IPS-15b (cell line): ENCODE measurements around the gene H6PD.

ENCODE experiments used
- H3K27me3 ChIP-seq: one replicate; pipeline ENCODE4 v1.6.1; 2013; ENCODE audit warnings: low read length; ENCODE audit not compliant: control insufficient read depth, insufficient read depth
- H3K36me3 ChIP-seq: one replicate; pipeline ENCODE4 v1.6.1; 2013; ENCODE audit warnings: low read length; ENCODE audit not compliant: control insufficient read depth, insufficient read depth
- H3K4me1 ChIP-seq: one replicate; pipeline ENCODE4 v1.6.1; 2013; ENCODE audit warnings: mild to moderate bottlenecking, low read length; ENCODE audit not compliant: control insufficient read depth, insufficient read depth
- H3K4me3 ChIP-seq: one replicate; pipeline ENCODE4 v1.5.1; 2013; ENCODE audit warnings: low read depth, low read length
- H3K9ac ChIP-seq: one replicate; pipeline ENCODE4 v1.6.1; 2013; ENCODE audit warnings: low read depth, mild to moderate bottlenecking, low read length
- H3K9me3 ChIP-seq: one replicate; pipeline ENCODE4 v1.6.1; 2013; ENCODE audit warnings: mild to moderate bottlenecking, low read length; ENCODE audit not compliant: control insufficient read depth, insufficient read depth

Gene H6PD

DNA sequence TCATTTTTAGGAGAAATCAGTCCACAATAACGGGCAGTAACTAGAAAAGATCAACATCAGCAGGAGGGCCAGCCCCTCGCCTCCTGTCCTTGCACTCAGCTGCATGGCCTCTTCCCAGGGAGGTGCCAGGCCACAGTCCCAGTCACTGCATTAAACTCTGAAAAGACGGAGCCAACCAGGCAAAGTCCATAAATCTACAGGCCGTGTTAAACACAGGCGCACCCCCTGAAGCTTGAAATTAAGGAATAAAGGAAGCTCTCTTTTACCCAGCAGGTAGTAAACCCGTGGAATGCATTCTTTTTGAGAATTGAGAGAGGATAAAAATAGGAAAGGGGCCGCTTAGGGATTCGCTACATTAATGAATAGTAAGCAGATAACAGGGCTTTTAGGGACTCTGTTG, 18.4 kb downstream of the H6PD start:
- Histone ChIP-seq H3K27me3 (no peaks in the 10 kb centered on the region), H3K9ac (no peak overlapping the region), H3K4me1 (peaks cover 21% of the 10 kb centered on the region), H3K4me3 (no peak overlapping the region), H3K9me3 (no peaks in the 10 kb centered on the region), H3K36me3 (no peaks in the 10 kb centered on the region)

DNA sequence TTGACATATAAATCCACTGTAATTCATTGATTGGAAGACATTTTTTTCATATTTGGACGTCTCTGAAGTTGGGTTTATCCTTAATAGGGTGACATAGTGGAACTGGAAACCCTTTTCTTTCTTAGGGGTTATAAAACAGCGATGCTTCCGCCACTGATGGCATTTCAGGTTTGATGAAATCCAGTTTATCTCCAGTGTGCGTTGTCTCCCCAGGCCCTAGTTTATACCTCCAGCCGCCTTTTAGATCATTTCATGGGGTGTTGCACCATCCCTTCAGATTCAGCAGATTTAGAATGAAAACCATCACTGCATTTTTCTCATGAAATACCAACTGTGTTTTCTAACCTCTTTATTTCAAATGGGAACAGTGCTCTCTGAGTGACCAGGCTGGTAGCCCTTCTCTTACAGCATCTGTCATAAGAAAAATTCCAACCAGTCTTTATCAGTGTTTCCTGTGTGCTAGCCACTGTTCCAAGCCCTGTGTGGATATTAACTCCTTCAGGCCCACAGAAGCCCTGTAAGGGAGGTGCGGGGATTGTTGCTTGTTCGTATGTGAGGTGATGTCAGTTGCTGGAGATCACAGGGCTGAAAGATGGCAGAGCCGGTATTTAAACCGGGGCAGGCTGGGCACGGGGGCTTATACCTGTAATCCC, 19.0 kb downstream of the H6PD start:
- no peaks in the 10 kb centered on the region for H3K36me3 ChIP-seq
- H3K9me3 ChIP-seq = no peaks in the 10 kb centered on the region
- no peak overlapping the region for H3K9ac ChIP-seq
- no peaks in the 10 kb centered on the region for H3K27me3 ChIP-seq
- peaks cover 21% of the 10 kb centered on the region for H3K4me1 ChIP-seq
- no peak overlapping the region for H3K4me3 ChIP-seq

DNA sequence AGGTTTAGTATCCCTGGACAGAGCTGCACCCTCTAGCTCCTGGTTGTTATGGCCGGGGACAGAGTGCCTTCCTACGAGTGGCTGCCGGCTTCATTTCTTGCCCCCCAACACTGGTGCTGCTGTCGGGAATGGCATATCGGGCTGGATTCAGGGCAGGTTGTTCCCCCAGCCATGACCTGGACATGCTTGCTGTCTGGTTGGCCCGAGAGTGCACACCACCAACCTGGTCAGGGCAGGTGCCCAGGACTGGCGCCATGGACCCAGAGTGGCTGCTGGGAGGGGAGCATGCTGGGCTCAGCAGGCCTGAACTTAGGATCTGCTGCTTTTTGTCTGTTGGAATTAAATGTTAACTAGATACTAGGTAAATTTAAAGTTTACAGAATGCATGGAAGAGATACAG, 21.8 kb downstream of the H6PD start:
- Histone ChIP-seq H3K4me1 (peaks cover 15% of the 10 kb centered on the region), H3K4me3 (no peak overlapping the region), H3K9me3 (peaks cover 9% of the 10 kb centered on the region), H3K36me3 (no peaks in the 10 kb centered on the region), H3K27me3 (no peaks in the 10 kb centered on the region), H3K9ac (no peak overlapping the region)

DNA sequence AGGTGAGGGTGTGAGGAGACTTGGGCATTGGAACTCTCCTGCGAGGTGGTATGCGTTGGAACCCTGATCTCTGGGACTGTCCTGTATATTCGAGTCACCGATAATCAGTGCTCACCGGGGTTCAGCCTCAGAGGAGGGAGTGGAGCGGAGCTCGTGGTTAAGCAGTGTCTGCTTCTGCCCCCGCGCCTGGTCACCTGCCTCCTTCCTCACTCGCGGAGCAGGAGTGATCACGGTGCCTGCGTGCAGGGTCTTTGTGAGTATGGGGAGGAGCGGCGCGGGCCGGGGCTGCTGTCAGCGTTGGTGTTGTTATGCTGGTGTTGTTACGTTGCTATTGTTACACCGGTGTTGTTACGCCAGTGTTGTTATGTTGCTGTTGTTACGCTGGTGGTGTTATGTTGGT, 23.3 kb downstream of the H6PD start:
- peak overlapping the region; percentile 9 for H3K9ac ChIP-seq
- H3K4me3 ChIP-seq = no peak overlapping the region
- H3K27me3 ChIP-seq = no peaks in the 10 kb centered on the region
- H3K9me3 ChIP-seq = peaks cover 9% of the 10 kb centered on the region
- H3K36me3 ChIP-seq = no peaks in the 10 kb centered on the region
- peaks cover 7% of the 10 kb centered on the region for H3K4me1 ChIP-seq

DNA sequence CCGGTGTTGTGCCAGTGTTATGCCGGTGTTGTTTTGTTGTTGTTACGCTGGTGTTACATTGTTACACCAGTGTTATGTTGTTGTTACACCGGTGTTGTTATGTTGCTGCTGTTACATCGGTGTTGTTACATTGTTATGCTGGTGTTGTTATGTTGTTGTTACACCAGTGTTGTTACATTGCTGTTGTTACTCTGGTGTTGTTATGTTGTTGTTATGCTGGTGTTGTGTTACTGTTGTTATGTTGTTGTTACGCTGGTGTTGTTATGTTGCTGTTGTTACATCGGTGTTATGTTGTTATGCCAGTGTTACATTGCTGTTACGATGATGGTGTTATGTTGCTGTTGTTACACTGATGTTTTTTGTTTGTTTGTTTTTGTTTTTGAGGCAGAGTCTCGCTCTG, 24.1 kb downstream of the H6PD start:
- peaks cover 1% of the 10 kb centered on the region for H3K4me1 ChIP-seq

DNA sequence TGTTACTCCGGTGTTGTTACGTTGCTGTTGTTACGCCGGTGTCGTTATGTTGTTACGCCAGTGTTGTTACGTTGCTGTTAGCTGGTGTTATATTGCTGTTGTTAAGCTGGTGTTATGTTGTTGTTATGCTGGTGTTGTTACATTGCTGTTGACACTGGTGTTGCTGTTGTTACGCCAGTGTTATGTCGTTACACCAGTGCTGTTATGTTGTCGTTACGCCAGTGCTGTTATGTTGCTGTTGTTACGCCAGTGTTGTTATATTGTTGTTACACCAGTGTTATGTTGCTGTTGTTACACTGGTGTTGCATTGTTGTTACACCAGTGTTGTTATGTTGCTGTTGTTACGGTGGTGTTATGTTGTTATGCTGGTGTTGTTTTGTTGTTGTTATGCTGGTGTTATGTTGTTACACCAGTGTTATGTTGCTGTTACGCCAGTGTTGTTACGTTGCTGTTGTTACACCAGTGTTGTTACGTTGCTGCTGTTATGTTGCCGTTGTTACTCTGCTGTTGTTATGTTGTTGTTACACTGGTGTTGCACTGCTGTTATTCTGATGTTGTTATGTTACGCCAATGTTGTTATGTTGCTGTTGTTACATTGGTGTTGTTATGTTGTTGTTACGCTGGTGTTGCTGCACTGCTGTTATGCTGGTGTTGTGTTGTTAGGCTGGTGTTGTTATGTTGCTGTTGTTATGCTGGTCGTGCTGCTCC, 25.6 kb downstream of the H6PD start:
- H3K4me1 ChIP-seq = no peaks in the 10 kb centered on the region
- no peaks in the 10 kb centered on the region for H3K27me3 ChIP-seq
- H3K9ac ChIP-seq = no peak overlapping the region
- peaks cover 9% of the 10 kb centered on the region for H3K9me3 ChIP-seq
- H3K4me3 ChIP-seq = no peak overlapping the region
- H3K36me3 ChIP-seq = peaks cover 2% of the 10 kb centered on the region

More for the DNA sequence above, 24.1 kb downstream of the H6PD start:
- no peaks in the 10 kb centered on the region for H3K27me3 ChIP-seq
- peaks cover 9% of the 10 kb centered on the region for H3K9me3 ChIP-seq
- H3K9ac ChIP-seq = no peak overlapping the region
- no peaks in the 10 kb centered on the region for H3K36me3 ChIP-seq
- H3K4me3 ChIP-seq = no peak overlapping the region

DNA sequence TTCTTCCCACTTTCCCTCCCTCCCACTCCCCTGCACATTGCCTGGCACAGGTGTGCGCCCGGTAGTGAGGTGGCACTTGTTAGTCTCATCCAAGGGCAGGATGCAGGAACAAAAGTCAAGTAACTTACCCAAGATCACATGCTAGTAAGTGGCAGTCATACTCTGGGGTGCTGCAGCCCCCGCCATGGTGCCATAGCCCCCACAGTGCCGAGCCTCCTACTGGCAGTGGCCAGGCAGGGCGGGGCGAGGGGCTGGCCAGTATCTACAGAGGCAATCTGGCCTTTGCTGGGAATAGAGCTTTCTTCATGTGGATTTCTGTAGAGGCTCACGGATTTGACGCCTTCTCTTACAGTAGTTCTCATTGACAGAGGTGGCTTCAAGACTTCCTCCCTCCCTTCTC, 26.9 kb downstream of the H6PD start:
- no peak overlapping the region for H3K4me3 ChIP-seq
- H3K9me3 ChIP-seq = peaks cover 9% of the 10 kb centered on the region
- H3K4me1 ChIP-seq = no peaks in the 10 kb centered on the region
- peaks cover 2% of the 10 kb centered on the region for H3K36me3 ChIP-seq
- H3K27me3 ChIP-seq = no peaks in the 10 kb centered on the region
- H3K9ac ChIP-seq = no peak overlapping the region

DNA sequence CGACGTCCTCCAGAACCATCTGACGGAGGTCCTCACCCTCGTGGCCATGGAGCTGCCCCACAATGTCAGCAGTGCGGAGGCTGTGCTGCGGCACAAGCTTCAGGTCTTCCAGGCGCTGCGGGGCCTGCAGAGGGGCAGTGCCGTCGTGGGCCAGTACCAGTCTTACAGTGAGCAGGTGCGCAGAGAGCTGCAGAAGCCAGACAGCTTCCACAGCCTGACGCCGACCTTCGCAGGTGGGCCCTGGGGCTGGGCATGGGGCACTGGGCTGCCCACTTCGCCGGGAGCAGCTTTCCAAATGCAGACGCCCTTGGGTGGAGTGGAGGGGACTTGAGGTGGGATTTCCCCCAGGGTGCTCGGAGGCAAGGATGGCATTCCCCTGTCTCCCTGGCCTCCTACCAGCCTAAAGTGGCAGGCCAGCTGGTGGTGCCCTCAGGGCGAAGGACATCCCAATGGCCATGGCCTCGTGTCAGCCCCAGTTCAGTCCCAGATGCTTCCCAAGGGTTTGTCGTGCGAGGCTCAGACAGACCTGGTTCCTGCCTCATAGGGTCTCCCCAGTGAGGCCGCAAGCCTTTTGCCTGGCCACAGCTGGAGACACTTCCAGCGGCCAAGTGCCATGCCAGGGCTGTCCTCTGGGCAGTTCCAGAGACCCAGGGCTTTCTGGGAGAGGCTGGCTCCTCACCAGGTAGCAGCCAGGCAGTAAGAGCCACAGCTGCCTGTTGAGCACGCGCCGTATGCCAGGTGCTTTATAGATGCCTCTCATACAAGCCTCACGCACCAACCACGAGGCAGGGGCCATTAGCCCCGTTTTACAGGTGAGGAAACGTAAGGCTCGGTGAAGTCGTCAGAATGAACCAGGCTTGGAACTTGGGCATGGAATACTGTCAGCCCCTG, 27.8 kb downstream of the H6PD start:
- Histone ChIP-seq H3K4me3 (no peak overlapping the region), H3K4me1 (no peaks in the 10 kb centered on the region), H3K9me3 (peaks cover 9% of the 10 kb centered on the region), H3K9ac (no peak overlapping the region), H3K27me3 (no peaks in the 10 kb centered on the region), H3K36me3 (peaks cover 2% of the 10 kb centered on the region)

DNA sequence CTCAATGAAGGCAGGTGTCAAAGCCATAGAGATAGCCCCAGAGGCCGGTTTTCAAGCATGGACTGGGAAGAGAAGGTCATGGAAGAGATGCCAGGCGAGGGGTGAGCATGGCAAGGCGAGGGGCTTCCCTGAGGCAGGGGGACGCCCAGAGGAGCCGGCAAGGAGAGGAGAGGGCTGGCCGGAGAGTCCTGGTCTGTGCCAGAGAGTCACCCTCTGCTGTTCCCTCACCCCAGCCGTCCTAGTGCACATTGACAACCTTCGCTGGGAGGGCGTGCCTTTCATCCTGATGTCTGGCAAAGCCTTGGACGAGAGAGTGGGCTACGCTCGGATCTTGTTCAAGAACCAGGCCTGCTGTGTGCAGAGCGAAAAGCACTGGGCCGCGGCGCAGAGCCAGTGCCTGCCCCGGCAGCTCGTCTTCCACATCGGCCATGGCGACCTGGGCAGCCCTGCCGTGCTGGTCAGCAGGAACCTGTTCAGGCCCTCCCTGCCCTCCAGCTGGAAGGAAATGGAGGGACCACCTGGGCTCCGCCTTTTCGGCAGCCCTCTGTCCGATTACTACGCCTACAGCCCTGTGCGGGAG, 28.8 kb downstream of the H6PD start:
- Histone ChIP-seq H3K27me3 (no peaks in the 10 kb centered on the region), H3K36me3 (peaks cover 2% of the 10 kb centered on the region)

DNA sequence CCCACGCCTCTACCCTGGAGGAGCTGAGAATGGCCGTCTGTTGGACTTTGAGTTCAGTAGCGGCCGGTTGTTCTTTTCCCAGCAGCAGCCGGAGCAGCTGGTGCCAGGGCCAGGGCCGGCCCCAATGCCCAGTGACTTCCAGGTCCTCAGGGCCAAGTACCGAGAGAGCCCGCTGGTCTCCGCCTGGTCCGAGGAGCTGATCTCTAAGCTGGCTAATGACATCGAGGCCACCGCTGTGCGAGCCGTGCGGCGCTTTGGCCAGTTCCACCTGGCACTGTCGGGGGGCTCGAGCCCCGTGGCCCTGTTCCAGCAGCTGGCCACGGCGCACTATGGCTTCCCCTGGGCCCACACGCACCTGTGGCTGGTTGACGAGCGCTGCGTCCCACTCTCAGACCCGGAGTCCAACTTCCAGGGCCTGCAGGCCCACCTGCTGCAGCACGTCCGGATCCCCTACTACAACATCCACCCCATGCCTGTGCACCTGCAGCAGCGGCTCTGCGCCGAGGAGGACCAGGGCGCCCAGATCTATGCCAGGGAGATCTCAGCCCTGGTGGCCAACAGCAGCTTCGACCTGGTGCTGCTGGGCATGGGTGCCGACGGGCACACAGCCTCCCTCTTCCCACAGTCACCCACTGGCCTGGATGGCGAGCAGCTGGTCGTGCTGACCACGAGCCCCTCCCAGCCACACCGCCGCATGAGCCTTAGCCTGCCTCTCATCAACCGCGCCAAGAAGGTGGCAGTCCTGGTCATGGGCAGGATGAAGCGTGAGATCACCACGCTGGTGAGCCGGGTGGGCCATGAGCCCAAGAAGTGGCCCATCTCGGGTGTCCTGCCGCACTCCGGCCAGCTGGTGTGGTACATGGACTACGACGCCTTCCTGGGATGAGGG, 29.7 kb downstream of the H6PD start:
- H3K9me3 ChIP-seq = peaks cover 9% of the 10 kb centered on the region
- H3K4me1 ChIP-seq = no peaks in the 10 kb centered on the region
- H3K36me3 ChIP-seq = peaks cover 2% of the 10 kb centered on the region
- H3K9ac ChIP-seq = no peak overlapping the region
- no peaks in the 10 kb centered on the region for H3K27me3 ChIP-seq
- no peak overlapping the region for H3K4me3 ChIP-seq

More for the DNA sequence above, 28.8 kb downstream of the H6PD start:
- Histone ChIP-seq H3K9me3 (peaks cover 9% of the 10 kb centered on the region), H3K9ac (no peak overlapping the region), H3K4me3 (no peak overlapping the region), H3K4me1 (no peaks in the 10 kb centered on the region)

DNA sequence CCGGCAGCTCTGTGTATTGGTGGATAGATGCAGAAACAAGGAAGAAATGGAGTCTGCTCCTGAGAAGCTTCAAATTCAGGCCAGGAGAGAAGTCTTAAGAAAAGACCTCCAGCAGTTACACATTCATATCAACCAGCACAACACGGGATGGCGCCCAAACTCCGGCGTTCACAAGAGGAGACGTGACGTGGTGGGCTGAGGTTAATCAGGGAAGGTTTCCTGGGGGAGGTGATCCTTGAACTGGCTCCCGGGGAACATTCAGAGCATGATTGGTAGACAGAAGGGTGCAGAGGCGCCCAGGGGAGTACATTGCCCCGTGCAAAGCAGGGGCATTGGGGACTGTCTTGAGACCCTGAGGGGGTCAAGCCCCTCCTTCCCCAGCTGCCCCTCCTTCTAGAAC, 30.5 kb downstream of the H6PD start:
- no peaks in the 10 kb centered on the region for H3K4me1 ChIP-seq
- H3K27me3 ChIP-seq = no peaks in the 10 kb centered on the region
- no peak overlapping the region for H3K9ac ChIP-seq
- peaks cover under 1% of the 10 kb centered on the region for H3K9me3 ChIP-seq
- no peak overlapping the region for H3K4me3 ChIP-seq
- H3K36me3 ChIP-seq = peaks cover 2% of the 10 kb centered on the region
